ENCODE results near the gene PREP. TPM values are rescaled to one million over a fixed set of nuclear protein-coding genes. Genes with fewer than 3 reads are reported as not detected.
"Not testable (repeated sequence)": the region's sequence is repeated elsewhere in the genome, so short reads cannot be mapped to it uniquely, and the experiment has no call there.

PREP gene
- 10 to 100 TPM in 11 of 12 donors, not detected in 1; 29.9 to 47.7 (median 40.5) TPM for polyA plus RNA-seq (ENCODE audit: insufficient read length in 12 of 12)
- long read RNA-seq, donor 1, transcript PREP-201 (15 exons, 2,905 nt) = major isoform, 7 of 12 reads
- long read RNA-seq, donor 1, partial matches to known transcripts = 5 of 12 reads
- long read RNA-seq, donor 1, other reads (novel, unspliced or antisense) = 0 of 12 reads
- long read RNA-seq, donor 2, transcript PREP-201 (15 exons, 2,905 nt) = major isoform, 10 of 10 reads
- long read RNA-seq, donor 2, partial matches to known transcripts = 0 of 10 reads
- long read RNA-seq, donor 2, other reads (novel, unspliced or antisense) = 0 of 10 reads
- long read RNA-seq, donor 3, partial matches to known transcripts = 0 of 2 reads
- long read RNA-seq, donor 3, other reads (novel, unspliced or antisense) = 0 of 2 reads
- long read RNA-seq, donor 4, partial matches to known transcripts = 0 of 3 reads
- long read RNA-seq, donor 4, other reads (novel, unspliced or antisense) = 0 of 3 reads
- long read RNA-seq, donor 5, transcript PREP-201 (15 exons, 2,905 nt) = major isoform, 16 of 16 reads
- long read RNA-seq, donor 5, partial matches to known transcripts = 0 of 16 reads
- long read RNA-seq, donor 5, other reads (novel, unspliced or antisense) = 0 of 16 reads
- long read RNA-seq, donor 6, partial matches to known transcripts = 0 of 3 reads
- long read RNA-seq, donor 6, other reads (novel, unspliced or antisense) = 0 of 3 reads
- long read RNA-seq, donor 7, partial matches to known transcripts = 0 of 1 reads
- long read RNA-seq, donor 7, other reads (novel, unspliced or antisense) = 0 of 1 reads
- long read RNA-seq, donor 8, transcript PREP-201 (15 exons, 2,905 nt) = major isoform, 5 of 12 reads
- long read RNA-seq, donor 8, partial matches to known transcripts = 7 of 12 reads
- long read RNA-seq, donor 8, other reads (novel, unspliced or antisense) = 0 of 12 reads
- long read RNA-seq, donor 9, partial matches to known transcripts = 0 of 4 reads
- long read RNA-seq, donor 9, other reads (novel, unspliced or antisense) = 0 of 4 reads
- long read RNA-seq, donor 10, transcript PREP-201 (15 exons, 2,905 nt) = major isoform, 7 of 7 reads
- long read RNA-seq, donor 10, partial matches to known transcripts = 0 of 7 reads
- long read RNA-seq, donor 10, other reads (novel, unspliced or antisense) = 0 of 7 reads
- long read RNA-seq, donor 11, transcript PREP-201 (15 exons, 2,905 nt) = major isoform, 10 of 10 reads
- long read RNA-seq, donor 11, partial matches to known transcripts = 0 of 10 reads
- long read RNA-seq, donor 11, other reads (novel, unspliced or antisense) = 0 of 10 reads

DNA sequence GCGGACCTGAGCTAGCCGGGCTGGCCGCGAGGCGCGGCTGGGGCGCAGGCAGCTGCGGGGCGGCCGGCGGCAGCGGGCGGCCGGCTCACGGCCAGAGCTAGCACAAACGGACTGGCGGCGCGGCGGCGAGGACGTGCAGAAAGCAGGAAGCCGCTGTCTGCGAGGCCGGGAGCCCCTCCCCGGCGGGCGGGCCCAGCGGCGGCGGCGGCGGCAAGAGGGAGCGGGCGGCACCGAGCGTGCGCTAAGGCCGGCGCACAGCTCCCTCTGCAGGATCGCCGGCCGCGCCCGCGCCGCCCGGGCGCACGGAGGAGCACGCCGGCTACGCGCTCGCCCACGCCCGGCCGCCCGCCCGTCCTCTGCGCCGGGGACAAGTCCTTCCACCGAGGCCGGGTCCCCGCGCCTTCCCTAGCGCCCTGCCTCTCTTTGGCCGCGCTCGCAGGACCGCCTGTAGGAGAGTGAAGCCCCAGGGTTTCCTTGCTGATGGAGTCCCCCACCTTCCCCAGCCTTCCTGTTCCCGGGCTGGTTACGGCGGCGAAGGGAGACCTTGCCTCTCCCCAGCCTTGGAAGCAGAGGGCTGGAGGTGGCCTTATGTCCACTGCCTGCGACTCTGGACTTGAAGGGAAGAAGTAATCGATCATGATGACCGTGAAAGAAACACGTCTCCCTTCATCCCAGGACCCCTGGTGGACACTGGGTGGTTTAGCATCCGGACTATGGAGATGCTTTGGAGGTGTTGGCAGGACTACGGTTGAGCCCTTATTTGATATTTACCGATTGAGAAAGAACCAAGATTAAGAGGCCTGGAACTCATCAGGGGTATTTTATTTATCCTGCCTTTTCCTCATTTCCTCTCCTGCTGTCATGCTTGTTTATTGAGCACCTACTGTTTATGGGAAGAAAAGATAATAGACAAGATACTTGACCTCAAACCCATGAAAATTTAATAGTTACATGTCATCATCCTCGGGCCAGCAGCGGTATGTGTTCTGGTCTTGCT, at the start of gene PREP:
TSS of gene PREP (minus strand) at position 144 of the 997 bp plus-strand sequence. CDS start 191 bp downstream, outside the sequence.
- DNase-seq = peak; percentile 75

DNA sequence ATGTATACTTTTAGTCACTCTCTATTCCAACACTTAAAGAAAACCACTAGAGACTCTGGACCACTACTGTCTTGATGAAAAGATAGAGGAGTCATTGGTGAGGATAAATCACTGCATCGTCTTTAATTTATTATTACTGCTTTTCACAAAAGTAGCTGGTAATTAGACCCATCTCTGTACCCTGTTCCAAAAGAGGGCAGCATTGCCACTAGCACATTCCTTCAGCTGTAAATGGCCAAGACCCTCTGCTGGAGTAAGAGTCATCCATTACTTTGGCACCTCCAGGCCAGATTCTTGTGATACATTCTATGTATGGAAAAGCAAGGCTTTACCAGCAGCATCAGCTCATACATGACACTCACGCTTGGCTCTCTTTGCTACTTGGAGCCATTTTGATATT, 49.5 kb upstream of the PREP start:
- no peak for DNase-seq

GRCh38 chr6:105449756-105450390, 47.0 kb upstream of the PREP start:
- no peak for DNase-seq

DNA sequence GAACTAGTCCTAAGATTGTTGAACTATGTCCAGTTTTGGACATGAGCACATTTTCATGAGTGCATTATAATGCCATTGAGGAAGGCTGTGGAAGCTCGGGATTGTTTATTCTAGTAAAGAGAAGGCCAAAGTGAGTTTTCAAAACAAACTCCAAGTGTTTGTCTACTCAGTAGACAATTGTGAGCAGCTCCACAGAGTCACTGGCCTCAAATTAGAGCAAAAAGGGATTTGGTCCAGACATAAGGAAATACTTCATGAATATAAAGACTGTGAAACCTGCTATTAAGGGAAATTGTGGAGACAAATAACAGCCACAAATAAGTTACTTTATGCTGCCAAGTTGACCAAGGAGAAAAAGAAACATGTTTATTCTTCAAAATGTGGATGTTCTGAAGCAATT, 42.6 kb upstream of the PREP start:
- no peak for DNase-seq

- no peak for DNase-seq
Observed at GRCh38 chr6:105443941-105444340, 41.1 kb upstream of the PREP start.

DNA sequence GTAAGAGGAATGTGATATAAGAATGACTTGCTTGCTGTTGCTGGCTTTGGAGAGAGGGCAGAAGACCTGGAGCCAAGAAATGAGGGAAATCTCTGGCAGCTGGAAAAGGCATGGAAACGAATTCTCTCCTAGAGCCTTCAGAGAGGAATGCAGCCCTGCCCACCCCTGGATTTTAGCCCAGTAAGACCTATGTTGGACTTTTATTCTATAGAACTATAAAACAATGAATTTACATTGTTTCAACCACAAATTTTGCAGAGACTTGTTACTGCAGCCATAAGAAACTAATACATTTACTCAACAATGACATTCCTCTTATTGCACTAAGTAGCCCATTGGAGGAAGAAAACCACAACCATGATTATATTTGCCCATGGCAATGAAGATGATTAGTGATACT, 39.5 kb upstream of the PREP start:
- no peak for DNase-seq

GRCh38 chr6:105437236-105437635, 34.4 kb upstream of the PREP start:
- DNase-seq = no peak

DNA sequence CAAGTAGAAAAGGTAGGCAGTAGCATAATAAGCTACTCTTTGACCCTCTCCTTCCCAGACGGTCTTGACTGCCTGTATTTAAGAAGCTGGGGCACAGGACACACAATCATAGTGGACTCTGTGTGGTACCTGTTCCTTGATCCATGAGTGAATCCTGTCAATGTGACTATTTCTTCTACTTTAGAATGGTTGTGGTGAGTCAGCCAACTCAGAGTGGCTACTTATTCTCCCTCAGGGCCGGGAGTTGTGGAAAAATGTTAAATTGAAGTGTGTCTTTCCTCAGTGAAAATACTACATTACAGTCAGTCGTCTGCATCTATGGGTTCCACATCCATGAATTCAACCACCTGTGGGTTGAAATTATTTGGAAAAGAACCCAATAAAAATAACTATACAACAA, 30.8 kb upstream of the PREP start:
- no peak for DNase-seq

DNA sequence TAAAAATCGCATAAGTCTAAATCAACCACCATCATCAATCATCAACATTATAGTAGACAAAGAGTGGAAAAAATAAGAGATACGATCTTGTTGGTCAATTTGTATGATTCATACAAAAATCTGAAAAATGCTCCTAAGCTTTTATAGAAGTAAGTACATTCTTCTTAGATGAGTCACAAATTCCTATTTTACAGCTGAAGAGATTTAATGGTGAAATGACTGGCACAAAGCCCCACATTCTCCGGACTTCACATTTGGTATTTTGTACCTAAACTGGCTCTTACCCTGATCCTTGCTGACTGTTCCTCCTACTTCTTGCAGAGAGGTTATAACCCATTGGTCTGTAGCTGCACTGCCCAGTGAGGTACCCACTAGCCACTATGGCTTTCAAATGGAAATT, 29.9 kb upstream of the PREP start:
- DNase-seq = no peak

- DNase-seq = peak; percentile 40
Observed at GRCh38 chr6:105431226-105431625, 28.3 kb upstream of the PREP start.

DNA sequence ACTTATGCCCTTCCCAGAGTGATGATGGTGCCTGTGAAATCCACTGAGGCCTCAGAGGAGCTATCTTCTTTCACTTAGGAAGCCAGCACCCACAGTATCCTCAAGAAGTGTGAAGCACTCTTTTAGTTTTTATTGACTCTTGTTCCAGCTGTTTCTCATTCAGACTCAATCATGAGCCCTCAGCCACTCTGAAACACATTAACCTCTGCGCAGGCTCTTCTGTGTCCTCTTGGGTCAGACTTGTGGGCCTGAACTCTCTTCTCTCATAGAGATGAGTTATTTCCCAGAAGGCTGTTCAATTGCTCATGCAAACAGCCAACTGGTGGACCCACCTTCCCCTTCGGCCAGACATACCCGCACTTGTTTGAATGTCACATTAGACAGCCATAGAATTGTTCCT, 27.8 kb upstream of the PREP start:
- no peak for DNase-seq

DNA sequence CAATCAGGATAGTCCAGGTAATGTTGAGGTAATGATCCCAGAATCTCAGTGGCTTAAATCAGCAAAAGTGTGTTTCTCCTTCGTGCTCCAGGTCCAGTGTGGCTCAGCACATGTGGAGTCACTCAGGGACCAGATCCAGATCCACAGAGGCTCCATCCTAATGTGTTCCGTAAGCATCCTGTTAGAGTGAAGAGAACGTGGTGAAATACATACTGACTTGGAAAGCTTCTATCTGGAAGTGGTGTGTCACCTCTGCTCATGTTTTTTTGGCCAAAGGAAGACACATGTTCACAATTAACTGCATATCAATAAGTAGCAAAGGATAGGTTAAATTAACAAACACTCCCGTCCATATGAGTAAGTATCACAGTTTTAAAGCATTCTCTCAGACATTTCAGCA, 26.8 kb upstream of the PREP start:
- DNase-seq = no peak

GRCh38 chr6:105428342-105428957, 25.6 kb upstream of the PREP start:
- no peak for DNase-seq

DNA sequence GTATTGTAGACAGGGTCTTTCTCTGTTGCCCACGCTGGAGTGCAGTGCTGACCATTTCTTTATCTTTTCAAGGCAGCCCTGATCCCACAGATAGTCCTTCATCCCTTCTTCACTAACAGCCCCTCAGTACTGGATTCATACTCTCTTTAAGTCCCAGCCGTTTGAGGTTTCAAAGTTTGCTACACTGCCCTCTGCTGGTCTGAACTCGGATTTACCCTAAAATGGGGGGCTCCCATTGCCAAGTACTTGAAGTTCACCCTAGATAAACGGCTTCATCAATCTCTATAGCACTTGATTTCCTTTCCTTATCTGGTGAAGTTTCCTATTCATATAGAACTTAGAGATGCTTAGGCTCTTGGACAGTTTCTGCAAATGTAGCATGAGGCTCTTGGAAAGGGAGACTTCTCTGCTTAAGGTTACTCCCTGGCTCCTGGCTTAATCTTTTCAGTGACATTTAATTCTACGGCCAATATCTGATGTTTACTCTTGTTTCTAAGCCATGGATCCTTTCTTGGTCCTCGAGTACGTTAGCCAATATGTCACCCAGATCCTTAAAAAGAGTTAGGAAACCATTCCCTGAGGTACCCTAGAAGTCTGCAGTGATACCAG, 21.4 kb upstream of the PREP start:
- peak; percentile 48 for DNase-seq

DNA sequence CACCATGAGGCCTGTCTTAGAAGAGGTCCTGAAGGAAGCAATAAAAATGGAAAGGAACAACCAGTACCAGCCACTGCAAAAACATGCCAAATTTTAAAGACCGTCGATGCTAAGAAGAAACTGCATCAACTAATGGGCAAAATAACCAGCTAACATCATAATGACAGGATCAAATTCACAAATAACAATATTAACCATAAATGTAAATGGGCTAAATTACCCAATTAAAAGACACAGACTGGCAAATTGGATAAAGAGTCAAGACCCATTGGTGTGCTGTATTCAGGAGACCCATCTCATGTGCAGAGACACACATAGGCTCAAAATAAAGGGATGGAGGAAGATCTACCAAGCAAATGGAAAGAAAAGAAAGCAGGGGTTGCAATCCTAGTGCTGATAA, 14.1 kb upstream of the PREP start:
- not testable (repeated sequence) for DNase-seq

DNA sequence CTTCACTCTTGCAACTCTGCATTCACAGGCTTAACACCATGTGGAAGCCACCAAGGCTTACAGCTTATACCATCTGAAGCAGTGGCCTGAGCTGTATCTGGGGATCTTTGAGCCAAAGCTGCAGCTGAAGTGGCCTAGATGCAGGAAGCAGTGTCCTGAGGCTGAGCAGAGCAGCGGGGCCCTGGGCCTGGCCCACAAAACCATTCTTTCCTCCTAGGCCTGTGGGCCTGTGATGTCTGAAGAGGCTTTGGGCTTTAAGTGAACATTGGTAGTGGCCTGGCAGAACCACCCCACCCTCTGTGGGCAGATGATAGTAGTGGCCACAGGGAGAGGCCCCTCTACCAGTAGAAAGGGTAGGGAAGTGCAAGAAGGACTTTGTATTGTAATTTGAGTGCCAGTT, 6.9 kb upstream of the PREP start:
- DNase-seq = no peak

DNA sequence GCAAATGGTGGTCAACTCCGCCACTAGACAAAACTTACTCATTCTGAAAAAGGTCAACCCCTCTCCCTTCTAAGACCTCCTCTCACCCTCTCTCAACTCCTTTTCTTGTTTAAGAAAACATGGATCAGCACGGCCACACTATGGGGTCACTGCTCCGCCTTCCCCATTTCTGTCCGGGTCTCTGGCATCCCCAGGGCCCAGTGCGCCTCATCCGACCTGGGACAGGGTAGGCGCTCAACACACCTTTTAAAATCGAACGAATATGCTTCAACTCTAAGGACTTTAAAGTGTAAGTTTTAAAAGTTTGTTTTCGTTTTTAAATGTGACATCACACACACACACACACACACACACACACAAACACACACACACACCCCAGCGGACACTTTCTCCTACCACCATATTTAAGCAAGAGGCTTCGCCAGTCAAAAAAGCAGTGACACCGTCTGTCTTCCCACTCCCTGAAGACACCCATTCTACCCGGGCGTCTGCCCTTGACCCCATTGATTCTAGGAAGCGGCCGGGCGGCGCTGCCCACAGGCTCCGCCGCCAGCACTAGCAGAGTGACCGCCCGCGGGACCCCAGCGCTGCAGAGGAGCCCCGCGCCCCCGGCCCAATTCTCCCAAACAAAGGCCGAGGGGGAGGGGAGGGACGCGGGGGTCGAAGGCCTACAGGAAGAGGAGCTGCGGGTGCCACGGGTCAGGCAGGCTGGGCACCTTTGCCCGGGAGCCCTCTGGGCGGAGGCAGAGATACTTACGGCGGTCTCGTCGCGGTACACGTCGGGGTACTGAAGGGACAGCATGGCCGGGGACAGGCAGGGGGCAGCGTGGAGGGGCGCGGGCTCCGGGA, 568 bp downstream of the PREP start:
- peak; percentile 31 for DNase-seq

Data from muscle of arm (tissue), 14 donors.